ENCODE measurements around the gene NUMBL. TPM values are rescaled to one million over a fixed set of nuclear protein-coding genes. Genes with fewer than 3 reads are reported as not detected.

The NUMBL gene
- total RNA-seq, 4 donors from 2014 or later = 38.2 to 143 (median 45.3) TPM

DNA sequence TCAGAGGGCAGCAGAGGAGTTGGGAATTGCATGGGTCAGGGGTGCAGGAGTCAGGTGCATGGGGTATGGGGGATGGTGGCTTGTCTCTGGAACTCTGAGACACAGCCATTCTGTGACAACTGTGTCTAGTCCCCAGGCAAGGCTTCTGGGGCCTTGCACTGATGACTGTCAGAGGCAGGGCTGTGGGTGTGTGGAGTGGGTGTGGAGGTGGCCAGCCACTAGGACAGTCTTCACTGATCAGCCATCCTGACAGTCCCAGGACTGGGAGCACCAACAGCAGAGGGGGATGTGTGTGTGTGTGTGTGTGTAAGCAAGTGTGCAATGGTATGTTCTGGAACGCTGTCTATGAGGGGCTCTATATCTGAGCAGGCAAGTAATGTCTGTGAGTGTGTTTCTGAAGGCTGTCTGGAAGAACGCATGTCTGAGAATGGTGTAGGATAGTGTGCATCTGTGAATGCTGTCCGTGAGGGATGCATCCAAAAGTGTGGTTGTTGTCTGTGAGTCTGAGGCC lies 5.4 kb downstream of the NUMBL start:
- TF ChIP-seq, protein P1, sequence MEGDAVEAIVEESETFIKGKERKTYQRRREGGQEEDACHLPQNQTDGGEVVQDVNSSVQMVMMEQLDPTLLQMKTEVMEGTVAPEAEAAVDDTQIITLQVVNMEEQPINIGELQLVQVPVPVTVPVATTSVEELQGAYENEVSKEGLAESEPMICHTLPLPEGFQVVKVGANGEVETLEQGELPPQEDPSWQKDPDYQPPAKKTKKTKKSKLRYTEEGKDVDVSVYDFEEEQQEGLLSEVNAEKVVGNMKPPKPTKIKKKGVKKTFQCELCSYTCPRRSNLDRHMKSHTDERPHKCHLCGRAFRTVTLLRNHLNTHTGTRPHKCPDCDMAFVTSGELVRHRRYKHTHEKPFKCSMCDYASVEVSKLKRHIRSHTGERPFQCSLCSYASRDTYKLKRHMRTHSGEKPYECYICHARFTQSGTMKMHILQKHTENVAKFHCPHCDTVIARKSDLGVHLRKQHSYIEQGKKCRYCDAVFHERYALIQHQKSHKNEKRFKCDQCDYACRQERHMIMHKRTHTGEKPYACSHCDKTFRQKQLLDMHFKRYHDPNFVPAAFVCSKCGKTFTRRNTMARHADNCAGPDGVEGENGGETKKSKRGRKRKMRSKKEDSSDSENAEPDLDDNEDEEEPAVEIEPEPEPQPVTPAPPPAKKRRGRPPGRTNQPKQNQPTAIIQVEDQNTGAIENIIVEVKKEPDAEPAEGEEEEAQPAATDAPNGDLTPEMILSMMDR (IDR thresholded peaks at IDR 0.05) = no peak
- DNase-seq (ENCODE audit: low spot score) (no peak), ATAC-seq (ENCODE audit: low FRiP score) (no peak)

DNA sequence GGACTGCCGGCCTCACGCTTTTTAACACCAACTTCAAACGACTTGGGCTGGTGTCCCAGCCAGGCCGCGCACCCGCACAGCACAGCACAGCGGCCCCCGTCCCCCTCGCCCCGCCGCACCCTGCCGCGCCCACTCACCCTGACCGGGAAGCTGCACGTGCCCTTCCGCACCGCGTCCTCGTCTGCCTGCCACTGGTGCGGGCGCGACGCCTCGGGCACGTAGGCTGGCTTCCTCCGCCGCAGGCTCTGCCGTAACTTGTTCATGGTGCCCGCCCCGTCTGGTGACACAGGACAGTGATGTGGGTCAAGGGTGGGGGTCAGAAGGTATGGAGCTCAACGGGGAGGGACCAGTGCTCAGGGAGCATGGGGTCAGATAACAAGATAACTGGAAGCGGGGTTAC lies 6.2 kb downstream of the NUMBL start:
- TF ChIP-seq, protein P1 (IDR thresholded peaks at IDR 0.05) = no peak
- no peak for ATAC-seq (ENCODE audit: low FRiP score)
- DNase-seq (ENCODE audit: low spot score) = no peak

DNA sequence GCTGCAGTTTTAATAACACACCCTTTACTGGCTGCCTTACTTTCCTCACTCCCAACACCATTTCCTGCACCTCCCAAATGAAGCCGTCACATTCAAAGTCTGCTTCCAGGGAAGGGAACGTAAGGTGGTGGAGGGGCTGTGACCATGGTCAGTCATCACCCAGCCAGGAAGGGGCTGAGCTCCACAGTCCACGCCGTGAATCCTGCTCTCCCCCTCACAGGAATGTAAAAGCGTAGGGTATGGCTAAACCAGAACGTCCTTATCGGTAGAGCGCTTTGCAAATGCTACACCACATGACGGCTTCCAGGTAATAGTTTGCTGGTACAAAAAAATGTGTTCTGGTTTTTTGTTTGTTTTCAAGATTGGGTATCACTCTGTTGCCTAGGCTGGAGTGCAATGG lies 7.0 kb downstream of the NUMBL start:
- TF ChIP-seq, protein P1 (IDR thresholded peaks at IDR 0.05) = no peak
- no peak for DNase-seq (ENCODE audit: low spot score)
- ATAC-seq (ENCODE audit: low FRiP score) = no peak

DNA sequence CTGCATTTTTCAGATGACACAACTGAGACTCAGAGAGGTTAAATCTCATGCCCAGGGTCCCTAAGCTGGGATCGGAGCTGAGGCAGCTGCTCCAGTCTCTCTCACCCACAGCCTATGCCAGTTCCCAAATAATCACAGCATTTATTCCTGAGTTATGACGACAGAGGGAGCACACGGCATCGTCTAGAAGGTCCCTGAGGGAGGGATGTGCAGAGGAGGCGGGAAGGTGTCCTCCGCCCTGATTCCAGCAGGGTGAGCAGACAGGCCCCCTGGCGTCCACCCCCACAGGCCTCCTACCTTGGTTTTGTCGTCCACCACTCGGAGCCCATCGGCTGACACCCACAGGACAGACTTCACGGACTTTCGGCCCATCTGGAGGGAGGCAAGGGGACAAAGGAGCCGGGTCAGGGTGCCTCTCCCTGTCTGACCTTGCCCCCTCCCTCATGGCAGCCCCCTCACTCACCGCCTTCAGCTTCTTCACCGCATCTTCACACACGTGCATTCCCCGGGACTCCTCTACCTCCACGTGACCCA lies 8.0 kb downstream of the NUMBL start:
- no peak for ATAC-seq (ENCODE audit: low FRiP score)
- no peak for DNase-seq (ENCODE audit: low spot score)
- TF ChIP-seq, protein P1 (IDR thresholded peaks at IDR 0.05) = no peak

DNA sequence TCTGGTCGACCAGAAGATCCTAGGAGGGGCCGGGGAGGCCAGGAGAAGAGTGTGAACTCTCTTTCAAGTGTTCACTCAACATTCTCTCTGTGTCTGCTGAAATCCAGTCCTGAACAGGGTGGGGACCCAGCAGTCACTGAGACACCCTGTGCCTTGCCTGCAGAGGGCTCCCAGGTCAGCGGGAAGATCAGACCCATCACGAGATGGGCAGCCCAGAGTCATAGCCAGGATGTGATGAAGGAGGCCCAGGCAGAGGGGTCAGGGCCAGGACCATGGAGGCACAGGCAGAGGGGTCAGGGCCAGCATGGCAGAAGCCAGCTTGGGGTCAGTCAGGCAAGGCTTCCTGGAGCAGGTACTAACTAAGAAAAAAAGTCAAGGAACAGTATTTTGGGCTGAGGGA lies 9.4 kb downstream of the NUMBL start:
- no peak for DNase-seq (ENCODE audit: low spot score)
- ATAC-seq (ENCODE audit: low FRiP score) = no peak
- TF ChIP-seq, protein P1 (IDR thresholded peaks at IDR 0.05) = no peak

DNA sequence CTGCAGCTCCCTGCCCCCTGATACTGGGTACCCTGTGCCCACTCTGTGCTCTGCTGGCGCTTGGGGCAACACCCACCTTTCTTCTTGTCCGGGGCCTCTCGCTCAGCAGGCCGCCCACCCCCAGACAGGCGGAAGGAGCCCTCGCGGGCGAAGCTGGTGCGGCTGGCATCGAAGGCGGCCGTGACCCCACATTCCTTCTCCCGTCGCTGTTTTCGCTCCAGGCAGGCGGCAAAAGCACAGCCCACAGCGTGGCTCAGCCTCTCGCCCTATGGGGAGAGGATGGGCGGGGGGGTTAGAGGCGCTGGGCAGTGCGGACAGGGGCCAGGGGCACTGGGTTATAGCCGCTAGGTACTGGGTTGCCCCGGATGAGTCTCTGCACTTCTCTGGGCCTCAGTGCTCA lies 13.3 kb downstream of the NUMBL start:
- DNase-seq (ENCODE audit: low spot score) = no peak
- no peak for ATAC-seq (ENCODE audit: low FRiP score)
- TF ChIP-seq, protein P1 (IDR thresholded peaks at IDR 0.05) = no peak

DNA sequence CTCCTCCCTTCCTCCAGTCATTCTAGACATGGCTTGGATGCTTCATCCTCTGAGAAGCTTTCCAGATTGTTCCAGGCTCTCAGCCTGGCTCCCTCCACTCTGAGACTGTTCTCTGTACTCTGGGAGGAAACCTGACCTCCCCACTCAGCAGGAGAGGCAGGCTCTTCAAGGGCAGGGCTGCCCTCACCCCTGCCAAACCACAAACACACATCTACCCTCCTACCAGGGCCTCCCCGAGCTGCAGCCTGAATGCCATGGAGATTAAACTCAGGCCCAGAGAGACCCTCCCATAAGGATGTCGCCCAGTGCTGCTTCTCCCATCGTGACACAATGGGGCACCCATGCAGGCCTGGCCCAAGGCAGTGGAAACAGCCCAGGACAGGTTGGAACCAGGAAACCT lies 16.2 kb downstream of the NUMBL start:
- TF ChIP-seq, protein P1 (IDR thresholded peaks at IDR 0.05) = no peak
- no peak for ATAC-seq (ENCODE audit: low FRiP score)
- no peak for DNase-seq (ENCODE audit: low spot score)

All from omental fat pad (tissue), 4 donors.